ENCODE results near the gene MGRN1.

MGRN1 gene

GRCh38 chr16:4663465-4663776 is 38.8 kb downstream of the MGRN1 start:
- TF ChIP-seq, protein P1, sequence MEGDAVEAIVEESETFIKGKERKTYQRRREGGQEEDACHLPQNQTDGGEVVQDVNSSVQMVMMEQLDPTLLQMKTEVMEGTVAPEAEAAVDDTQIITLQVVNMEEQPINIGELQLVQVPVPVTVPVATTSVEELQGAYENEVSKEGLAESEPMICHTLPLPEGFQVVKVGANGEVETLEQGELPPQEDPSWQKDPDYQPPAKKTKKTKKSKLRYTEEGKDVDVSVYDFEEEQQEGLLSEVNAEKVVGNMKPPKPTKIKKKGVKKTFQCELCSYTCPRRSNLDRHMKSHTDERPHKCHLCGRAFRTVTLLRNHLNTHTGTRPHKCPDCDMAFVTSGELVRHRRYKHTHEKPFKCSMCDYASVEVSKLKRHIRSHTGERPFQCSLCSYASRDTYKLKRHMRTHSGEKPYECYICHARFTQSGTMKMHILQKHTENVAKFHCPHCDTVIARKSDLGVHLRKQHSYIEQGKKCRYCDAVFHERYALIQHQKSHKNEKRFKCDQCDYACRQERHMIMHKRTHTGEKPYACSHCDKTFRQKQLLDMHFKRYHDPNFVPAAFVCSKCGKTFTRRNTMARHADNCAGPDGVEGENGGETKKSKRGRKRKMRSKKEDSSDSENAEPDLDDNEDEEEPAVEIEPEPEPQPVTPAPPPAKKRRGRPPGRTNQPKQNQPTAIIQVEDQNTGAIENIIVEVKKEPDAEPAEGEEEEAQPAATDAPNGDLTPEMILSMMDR (IDR thresholded peaks at IDR 0.05; ENCODE audit: borderline replicate concordance, control extremely low read depth, extremely low read depth, insufficient read depth, missing control alignments) = no peak
- DNase-seq (ENCODE audit: low spot score) = no peak
- in situ Hi-C loops (cut with MboI; ENCODE audit: low sequenced_read_pairs, unreplicated experiment) = no loop called here

GRCh38 chr16:4663777-4664465 is 39.3 kb downstream of the MGRN1 start:
- in situ Hi-C loops (cut with MboI; ENCODE audit: low sequenced_read_pairs, unreplicated experiment) = no loop called here
- DNase-seq (ENCODE audit: low spot score) = no peak

DNA sequence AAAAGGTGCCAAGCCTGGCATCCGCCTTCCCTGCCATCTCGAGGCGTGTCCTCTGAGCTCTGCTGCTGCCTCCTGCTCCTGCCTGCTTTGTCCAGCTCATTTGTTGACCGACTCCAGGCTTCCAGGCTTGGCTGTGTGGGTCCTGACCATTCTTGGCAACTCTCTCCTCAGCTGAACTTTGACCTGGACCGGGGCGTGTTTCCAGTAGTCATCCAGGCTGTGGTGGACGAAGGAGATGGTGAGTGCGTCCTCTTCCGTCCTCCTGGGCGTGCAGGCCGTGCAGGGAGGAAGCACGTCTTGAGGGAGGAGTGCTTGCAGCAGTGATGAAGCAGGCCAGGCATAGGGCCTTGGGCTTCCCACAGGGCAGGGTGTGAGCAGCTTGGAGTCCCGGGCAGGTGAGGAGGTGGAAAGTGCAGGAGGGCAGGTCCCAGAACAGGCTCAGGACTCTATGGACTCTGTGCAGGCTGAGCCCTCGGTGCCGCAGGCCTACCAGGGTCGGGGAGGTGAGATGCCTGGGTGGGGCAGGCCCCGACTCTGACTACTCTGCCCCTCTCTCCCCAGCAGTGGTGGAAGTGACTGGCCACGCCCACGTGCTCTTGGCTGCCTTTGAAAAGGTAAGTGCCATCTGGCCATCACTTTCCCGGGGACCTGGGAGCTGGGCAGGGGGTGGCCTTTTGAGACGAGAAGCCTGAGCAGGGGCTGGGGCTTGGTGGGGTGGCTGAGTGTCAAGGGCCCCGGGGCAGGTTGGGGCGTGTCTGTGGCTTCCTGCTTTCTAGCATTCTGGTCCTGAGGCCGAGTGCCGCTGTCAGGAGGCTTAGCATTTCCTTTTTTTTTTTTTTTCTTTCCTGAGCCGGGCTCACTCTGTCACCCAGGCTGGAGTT is 40.2 kb downstream of the MGRN1 start:
- in situ Hi-C loops (cut with MboI; ENCODE audit: low sequenced_read_pairs, unreplicated experiment) = no loop called here
- peak; percentile 75 for DNase-seq (ENCODE audit: low spot score)
- TF ChIP-seq, protein P1 (IDR thresholded peaks at IDR 0.05; ENCODE audit: borderline replicate concordance, control extremely low read depth, extremely low read depth, insufficient read depth, missing control alignments) = no peak

More at GRCh38 chr16:4663777-4664465, 39.3 kb downstream of the MGRN1 start:
- TF ChIP-seq, protein P1 (IDR thresholded peaks at IDR 0.05; ENCODE audit: borderline replicate concordance, control extremely low read depth, extremely low read depth, insufficient read depth, missing control alignments) = no peak

DNA sequence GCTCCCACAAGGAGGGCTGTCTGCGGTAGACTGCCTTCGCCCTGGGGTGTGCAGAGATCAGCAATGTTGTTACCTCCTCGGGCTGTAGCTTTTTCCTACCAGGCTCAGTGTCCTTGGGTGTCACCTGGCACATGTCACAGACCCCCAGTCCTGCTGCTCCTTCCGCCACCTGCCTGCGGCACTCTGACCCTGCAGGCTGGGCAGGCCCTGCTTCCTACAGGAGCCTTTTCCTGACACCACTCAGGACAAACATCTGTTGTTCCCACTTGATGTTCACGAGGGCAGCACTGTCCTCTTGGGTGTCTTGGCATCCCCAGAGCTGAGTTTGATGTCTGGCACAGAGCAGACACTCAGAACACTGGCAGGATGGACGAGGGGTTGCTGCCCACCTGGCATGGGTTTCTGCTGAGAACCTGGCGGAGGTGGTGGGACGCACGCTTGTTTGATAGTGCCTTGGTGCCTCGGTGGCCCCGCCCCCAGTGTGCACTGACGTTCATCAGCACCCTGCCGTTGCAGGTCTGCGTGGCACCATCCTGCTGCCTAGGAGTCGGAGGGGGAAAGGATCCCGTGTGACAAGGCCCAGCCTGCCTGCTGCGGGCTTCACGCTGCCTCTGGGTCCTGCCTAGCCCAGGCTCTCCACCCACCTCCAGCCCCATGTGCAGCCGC is 42.0 kb downstream of the MGRN1 start:
- TF ChIP-seq, protein P1 (IDR thresholded peaks at IDR 0.05; ENCODE audit: borderline replicate concordance, control extremely low read depth, extremely low read depth, insufficient read depth, missing control alignments) = no peak
- no peak for DNase-seq (ENCODE audit: low spot score)
- in situ Hi-C loops (cut with MboI; ENCODE audit: low sequenced_read_pairs, unreplicated experiment) = no loop called here

DNA sequence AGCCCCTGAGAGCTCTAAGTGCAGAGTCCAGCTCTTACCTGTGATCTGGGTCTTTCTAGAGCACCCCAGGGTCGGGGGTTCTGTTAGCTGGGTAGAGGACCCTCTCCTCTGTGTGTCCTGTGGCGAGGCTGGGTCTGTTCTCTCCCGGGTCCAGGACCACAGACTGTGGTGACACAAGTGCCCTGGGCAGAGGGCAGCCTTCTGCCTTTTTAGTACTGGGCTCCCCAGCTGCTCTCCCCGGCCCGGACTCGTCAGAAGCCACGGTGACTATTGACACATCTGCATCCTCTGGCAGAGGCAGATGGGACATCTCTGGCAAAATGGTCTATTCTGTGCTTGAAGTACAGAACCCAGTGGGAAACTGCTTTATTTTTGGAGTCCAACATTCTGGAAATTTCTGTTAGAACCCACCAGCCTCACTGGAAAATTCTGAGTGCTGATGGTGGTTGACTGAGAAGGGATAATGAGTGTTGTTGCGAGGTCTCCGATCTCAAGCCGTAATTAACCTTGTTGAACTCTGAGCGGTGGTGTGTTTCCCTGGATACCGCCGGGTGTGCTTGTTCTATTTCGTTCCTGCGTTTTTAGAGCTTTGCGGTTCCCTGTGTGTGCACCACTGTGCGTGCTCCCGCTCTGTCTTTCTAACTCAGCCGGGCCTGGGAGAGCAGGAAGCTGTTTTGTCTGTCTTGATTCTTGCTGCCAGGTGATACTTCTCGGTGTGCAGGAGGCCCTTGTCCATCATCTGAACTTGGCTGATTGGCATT is 42.8 kb downstream of the MGRN1 start:
- TF ChIP-seq, protein P1 (IDR thresholded peaks at IDR 0.05; ENCODE audit: borderline replicate concordance, control extremely low read depth, extremely low read depth, insufficient read depth, missing control alignments) = no peak
- DNase-seq (ENCODE audit: low spot score) = no peak
- in situ Hi-C loops (cut with MboI; ENCODE audit: low sequenced_read_pairs, unreplicated experiment) = no loop called here

Measured in GM13976 (cell line).